Measurements from ENCODE around the gene BEGAIN.

BEGAIN gene

DNA sequence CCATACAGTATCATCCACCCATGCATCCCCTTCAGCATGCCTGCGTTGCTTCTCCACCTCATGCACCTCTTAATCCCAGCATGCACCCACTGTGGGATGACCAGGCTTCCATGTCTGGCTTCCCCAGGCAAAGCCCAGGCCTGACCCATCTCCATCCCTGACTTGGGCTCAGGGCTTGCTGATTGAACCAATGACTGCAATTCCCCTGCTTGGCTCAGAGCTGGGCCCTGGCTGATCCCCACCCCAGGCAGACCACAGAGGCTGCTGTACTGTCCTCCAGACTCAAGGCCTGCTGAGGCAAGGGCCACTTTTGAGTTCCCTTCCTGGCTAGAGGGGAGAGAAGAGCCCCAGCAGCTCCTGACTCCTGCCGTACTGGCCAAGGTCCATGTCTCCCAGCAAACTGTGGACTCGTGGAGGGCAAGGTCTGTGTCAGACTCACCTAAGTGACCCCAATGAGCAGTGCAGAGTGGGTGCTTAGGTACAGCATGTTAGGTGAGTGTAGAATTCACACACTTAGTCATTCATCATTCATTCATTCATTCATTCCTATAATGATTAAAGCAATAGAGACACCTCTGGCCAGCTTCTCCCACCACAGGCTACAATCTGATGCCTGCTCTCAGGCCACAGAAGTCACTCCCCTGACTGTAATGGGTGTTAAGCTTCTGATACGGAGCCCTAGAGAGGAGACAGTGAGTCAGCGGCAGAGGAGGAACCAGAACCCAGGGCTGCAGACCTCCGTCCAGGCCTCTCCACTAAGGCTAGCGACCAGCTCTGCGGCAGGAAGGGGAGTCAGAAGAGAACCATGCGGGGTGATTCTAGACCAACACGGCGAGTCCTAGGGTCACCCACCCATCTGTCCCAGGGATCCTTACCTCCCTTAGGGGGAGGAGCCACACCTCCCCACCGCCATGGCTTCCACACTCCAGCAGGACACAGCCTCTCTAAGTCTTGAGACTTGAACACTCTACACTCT, 2.9 kb downstream of the BEGAIN start:
- H3K4me3 ChIP-seq (ENCODE audit: low read depth, low read length), result no peak overlapping the region
- no peaks in the 10 kb centered on the region for H3K36me3 ChIP-seq (ENCODE audit: control insufficient read depth, insufficient read depth, low read length)
- H3K4me1 ChIP-seq (ENCODE audit: control insufficient read depth, insufficient read depth, low read length), result peaks cover 3% of the 10 kb centered on the region
- H3K9ac ChIP-seq (ENCODE audit: low read depth, low read length), result no peak overlapping the region
- no peaks in the 10 kb centered on the region for H3K9me3 ChIP-seq (ENCODE audit: control insufficient read depth, insufficient read depth, low read length)
- peaks cover 40% of the 10 kb centered on the region for H3K27me3 ChIP-seq (ENCODE audit: control insufficient read depth, insufficient read depth, low read length)

DNA sequence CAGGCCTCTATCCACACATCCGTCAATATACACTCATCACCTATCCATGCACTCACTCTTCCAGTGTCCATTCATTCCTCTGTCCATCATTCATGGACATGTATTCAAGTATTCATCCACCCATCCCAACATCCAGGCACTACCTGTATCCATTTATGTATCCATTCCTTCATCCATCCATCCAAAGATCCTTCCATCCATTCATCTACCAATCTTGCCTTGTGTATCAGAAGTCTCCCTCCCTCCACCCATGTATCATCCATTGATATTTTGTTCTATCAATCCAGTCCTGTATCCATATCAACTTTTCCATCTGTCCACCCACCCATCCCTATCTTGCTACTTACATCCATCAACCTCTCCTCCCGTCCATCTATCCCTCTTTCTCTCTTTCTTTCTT, 4.0 kb downstream of the BEGAIN start:
- Histone ChIP-seq H3K9me3 (ENCODE audit: control insufficient read depth, insufficient read depth, low read length) (no peaks in the 10 kb centered on the region), H3K4me3 (ENCODE audit: low read depth, low read length) (no peak overlapping the region), H3K27me3 (ENCODE audit: control insufficient read depth, insufficient read depth, low read length) (peaks cover 32% of the 10 kb centered on the region), H3K9ac (ENCODE audit: low read depth, low read length) (no peak overlapping the region), H3K4me1 (ENCODE audit: control insufficient read depth, insufficient read depth, low read length) (no peaks in the 10 kb centered on the region), H3K36me3 (ENCODE audit: control insufficient read depth, insufficient read depth, low read length) (no peaks in the 10 kb centered on the region)

DNA sequence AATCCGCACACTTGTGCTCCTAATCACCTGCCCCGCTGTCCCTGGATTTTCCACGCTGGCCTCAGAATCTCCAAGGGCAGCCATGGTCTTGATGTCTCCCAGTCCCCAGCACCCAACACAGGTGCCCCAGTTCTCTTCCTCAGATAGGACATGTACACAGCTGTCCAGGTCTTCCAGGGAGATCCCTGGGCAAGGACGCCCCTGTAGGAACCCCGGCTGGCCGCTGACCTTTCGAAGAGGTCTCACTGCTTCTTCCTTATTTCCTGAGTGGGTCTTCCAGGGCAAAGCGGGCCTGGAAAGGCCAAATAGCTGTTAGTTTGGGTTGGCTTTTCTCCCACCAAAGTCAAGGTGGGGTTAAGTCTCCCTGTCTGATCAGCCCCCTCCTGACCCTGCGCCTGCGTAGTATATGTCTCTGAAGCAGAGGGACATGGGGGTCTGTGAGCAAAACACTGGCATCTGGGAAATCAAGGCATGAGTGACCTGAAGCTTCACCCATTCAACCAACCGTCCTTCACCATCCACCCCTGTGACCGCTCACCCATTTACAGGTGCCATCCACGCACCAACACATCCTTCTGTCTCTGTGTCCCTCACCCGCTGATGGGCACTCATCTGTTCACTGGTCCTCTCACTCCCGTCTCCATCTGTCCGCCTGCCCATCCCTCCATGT, 4.6 kb downstream of the BEGAIN start:
- no peaks in the 10 kb centered on the region for H3K4me1 ChIP-seq (ENCODE audit: control insufficient read depth, insufficient read depth, low read length)
- no peak overlapping the region for H3K4me3 ChIP-seq (ENCODE audit: low read depth, low read length)
- H3K36me3 ChIP-seq (ENCODE audit: control insufficient read depth, insufficient read depth, low read length), result no peaks in the 10 kb centered on the region
- no peaks in the 10 kb centered on the region for H3K9me3 ChIP-seq (ENCODE audit: control insufficient read depth, insufficient read depth, low read length)
- H3K9ac ChIP-seq (ENCODE audit: low read depth, low read length), result no peak overlapping the region
- H3K27me3 ChIP-seq (ENCODE audit: control insufficient read depth, insufficient read depth, low read length), result peaks cover 26% of the 10 kb centered on the region

DNA sequence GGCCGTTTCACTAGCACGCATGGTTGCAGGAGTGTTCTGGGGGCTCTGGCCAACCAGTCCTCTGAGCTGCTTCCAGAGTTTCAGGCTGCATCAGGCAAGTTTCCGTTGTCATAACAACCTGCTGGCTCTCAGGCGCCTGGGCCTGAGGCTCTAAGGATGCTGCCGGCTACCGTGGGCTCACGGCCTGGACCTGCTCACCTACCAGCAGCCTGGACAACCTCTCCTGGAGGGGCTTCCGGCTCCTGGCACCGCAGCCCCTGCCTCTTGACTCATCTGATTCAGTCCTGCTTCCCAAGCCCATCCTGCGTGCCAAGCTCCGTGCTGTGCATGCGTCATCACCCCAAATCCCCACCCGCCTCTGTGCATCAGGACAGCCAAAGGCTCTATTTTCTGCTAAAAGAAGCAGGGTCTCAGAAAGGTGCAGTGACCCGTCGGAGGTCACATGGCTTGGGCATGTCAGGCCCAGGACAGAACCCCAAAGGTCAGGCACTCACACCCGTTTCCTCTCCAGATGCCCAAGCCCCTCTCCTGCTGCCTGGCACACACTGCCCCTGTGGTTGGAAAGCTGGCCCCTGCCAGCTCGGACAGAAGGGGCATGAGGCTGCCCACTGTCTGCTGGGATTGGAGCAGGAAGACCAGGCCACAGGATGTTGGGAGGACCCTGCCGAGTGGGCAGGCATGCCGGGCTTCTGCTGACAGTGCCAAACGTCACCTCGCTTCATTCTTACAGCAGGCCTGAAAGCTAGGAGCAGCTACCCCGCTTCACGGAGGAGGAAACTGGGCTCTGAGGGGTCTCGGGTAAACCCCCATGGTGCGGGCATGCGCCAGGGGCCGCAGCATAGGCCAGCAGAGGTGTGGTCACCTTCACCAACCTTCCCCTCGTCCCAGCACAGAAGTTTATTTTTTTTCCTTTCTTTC, 5.7 kb downstream of the BEGAIN start:
- no peaks in the 10 kb centered on the region for H3K4me1 ChIP-seq (ENCODE audit: control insufficient read depth, insufficient read depth, low read length)
- no peaks in the 10 kb centered on the region for H3K9me3 ChIP-seq (ENCODE audit: control insufficient read depth, insufficient read depth, low read length)
- H3K36me3 ChIP-seq (ENCODE audit: control insufficient read depth, insufficient read depth, low read length), result no peaks in the 10 kb centered on the region
- no peak overlapping the region for H3K9ac ChIP-seq (ENCODE audit: low read depth, low read length)
- peaks cover 23% of the 10 kb centered on the region for H3K27me3 ChIP-seq (ENCODE audit: control insufficient read depth, insufficient read depth, low read length)
- no peak overlapping the region for H3K4me3 ChIP-seq (ENCODE audit: low read depth, low read length)

DNA sequence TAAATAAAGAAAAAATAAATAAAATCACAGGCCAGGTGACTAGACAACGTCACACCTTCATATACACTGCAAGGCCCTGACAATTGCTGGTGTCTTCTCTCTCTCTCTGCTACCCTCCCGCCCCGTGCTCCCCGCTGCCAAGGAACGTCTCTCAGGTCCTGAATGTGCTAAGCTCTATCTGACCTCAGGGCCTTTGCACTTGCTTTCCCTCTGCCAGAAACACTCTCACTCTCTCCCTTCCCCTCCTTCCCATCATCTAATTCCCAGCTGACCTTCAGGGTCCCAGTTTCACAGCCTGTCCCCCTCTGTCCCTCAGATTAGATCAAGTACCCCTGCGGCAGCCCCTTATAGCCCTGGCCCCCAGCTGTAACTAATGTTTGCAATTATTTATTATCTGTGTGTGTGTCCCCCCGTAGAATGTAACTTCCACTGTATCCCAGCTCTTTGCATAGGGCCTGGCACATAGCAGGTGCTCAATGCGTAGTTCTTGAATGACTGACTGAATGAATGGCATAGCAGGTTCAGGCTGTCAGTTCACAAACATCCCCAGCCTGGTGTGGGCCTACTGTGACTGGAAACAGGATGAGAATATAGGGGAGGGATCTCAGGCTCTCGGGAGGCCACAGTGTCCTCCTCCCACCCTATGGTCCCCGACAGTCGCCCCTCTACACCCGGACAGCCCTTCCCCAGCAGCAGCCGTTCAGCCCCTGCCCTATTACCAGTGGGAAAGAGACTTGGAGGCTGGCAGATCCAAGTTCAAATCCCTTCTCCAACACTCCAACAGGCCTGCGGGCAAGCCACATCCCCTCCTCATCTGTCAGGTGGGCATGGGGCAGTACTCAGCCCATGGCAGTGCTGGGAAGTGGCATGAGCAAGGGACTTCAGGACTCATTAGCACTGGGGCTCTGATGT, 6.6 kb downstream of the BEGAIN start:
- Histone ChIP-seq H3K36me3 (ENCODE audit: control insufficient read depth, insufficient read depth, low read length) (no peaks in the 10 kb centered on the region), H3K27me3 (ENCODE audit: control insufficient read depth, insufficient read depth, low read length) (peaks cover 14% of the 10 kb centered on the region), H3K4me3 (ENCODE audit: low read depth, low read length) (no peak overlapping the region)

DNA sequence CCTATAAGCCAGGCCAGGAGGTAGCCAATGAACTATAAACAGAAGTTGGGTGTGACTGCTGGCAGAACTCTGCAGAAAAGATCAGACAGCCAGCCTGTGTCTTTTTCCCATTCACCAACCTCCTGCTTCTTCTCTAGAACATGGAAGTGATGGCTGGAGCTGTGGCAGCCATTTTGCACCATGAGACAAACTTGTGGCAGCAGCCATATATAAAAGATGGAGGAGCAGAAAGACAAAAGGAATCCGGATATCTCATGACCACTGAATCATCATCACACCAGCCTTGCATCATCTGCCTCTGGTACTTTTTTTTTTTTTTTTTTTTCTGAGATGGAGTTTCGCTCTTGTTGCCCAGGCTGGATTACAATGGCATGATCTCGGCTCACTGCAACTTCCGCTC, 8.7 kb downstream of the BEGAIN start:
- Histone ChIP-seq H3K4me1 (ENCODE audit: control insufficient read depth, insufficient read depth, low read length) (no peaks in the 10 kb centered on the region), H3K27me3 (ENCODE audit: control insufficient read depth, insufficient read depth, low read length) (peaks cover 4% of the 10 kb centered on the region), H3K9ac (ENCODE audit: low read depth, low read length) (no peak overlapping the region), H3K9me3 (ENCODE audit: control insufficient read depth, insufficient read depth, low read length) (no peaks in the 10 kb centered on the region), H3K4me3 (ENCODE audit: low read depth, low read length) (no peak overlapping the region), H3K36me3 (ENCODE audit: control insufficient read depth, insufficient read depth, low read length) (no peaks in the 10 kb centered on the region)

More for the DNA sequence above, 6.6 kb downstream of the BEGAIN start:
- H3K9me3 ChIP-seq (ENCODE audit: control insufficient read depth, insufficient read depth, low read length), result no peaks in the 10 kb centered on the region
- no peak overlapping the region for H3K9ac ChIP-seq (ENCODE audit: low read depth, low read length)
- H3K4me1 ChIP-seq (ENCODE audit: control insufficient read depth, insufficient read depth, low read length), result no peaks in the 10 kb centered on the region

DNA sequence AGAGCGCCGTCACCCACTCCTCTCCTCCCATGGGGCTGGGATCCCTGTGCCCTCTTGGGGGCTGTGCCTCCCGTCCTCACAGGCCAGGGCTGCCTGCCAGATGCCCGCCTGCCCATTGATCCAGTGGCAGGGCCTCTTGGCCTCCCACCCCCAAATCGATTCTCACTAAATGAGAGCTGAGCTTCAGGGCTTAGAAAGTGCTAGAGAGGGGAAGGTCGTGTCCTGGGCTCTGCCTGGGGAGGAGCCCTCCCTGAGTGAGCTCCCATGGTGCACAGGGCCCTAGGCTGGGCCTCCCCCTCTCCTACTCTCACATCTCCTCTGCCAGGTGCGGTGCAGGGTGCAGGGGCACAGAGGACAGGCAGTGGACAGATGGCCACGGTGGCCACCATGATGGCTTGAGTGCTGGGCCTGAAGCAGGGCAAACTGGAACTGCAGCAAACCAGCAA, 9.2 kb downstream of the BEGAIN start:
- no peaks in the 10 kb centered on the region for H3K9me3 ChIP-seq (ENCODE audit: control insufficient read depth, insufficient read depth, low read length)
- peaks cover under 1% of the 10 kb centered on the region for H3K27me3 ChIP-seq (ENCODE audit: control insufficient read depth, insufficient read depth, low read length)
- H3K9ac ChIP-seq (ENCODE audit: low read depth, low read length), result no peak overlapping the region
- no peaks in the 10 kb centered on the region for H3K36me3 ChIP-seq (ENCODE audit: control insufficient read depth, insufficient read depth, low read length)
- H3K4me3 ChIP-seq (ENCODE audit: low read depth, low read length), result no peak overlapping the region
- H3K4me1 ChIP-seq (ENCODE audit: control insufficient read depth, insufficient read depth, low read length), result no peaks in the 10 kb centered on the region

DNA sequence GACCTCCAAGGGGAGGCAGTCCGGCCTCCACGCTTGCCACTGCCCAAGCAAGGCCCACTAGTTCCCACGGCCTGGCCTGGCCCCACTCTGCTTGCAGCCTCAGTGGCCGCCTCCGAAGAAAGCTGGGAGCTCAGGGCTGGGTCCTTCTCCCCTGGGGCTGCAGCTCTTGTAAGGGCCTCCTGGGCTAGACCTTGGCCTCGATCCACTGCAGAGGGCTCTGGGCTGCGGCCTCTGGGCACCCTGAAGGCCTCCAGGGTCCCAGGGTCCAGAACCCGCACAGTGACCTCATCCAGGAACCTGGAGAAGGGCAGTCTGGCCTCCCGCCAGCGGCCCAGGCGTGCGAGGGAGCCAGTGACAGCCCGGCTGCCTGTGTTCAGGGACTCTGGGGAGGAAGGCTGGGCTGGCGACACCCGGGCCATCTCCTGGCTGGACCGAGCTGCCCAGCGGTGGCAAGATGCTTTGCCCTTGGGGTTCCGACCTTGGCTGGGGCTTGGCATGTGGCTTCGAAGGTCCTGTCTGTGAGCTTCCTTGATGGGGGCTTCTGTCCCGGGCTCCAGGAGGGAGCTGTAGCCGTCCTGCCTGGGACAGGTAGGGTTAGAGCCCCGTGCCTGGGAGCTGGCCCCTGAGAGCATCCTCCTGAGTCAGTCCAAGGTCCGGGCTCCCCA, 9.8 kb downstream of the BEGAIN start:
- H3K36me3 ChIP-seq (ENCODE audit: control insufficient read depth, insufficient read depth, low read length), result no peaks in the 10 kb centered on the region
- peaks cover 5% of the 10 kb centered on the region for H3K4me1 ChIP-seq (ENCODE audit: control insufficient read depth, insufficient read depth, low read length)

DNA sequence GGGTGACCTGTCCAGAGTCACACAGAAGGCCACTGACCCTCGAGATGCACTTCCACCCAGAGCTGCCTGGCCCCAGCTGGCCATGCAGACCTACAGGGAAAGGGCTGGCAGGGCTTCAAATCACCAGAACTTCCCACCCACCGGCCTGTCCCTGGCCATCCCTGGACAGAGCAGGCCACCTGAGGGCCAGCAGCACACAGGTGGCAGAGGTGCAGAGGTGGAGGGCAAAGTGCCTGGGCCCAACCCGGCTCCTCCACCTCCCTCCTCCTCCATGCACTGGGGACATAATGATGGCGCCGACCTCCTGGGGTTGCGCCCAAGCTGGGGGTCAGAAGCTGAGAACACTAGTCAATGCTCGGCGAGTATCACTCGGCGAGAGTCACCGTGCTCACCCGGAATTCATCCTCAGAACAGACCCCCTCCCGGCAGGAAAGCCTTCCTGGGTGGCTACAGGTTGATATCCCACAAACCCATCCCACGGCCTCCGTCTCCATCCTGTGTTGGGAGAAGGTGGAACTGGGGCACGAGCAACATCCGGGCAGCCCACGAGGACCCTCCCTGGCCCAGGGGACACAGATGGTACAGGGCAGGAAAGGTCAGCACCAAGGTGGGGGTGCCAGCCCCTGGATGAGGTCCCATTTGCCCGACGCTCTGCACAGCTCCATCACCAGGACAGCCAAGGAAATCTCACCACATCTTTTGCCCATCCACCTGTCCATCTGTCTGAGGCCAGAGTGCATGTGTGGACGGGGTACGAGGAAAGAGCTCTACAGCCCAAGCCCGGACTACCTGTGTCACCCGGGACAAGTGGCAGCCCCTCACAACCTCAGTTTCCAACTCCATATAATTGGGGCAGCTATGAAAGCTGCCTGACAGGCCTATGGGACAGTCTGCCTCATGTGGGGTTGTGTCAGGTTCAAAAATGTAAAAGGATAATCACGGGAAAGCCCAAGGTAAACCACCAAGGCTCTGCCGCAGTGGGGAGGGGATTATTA, 10.8 kb downstream of the BEGAIN start:
- H3K4me3 ChIP-seq (ENCODE audit: low read depth, low read length), result no peak overlapping the region
- H3K9ac ChIP-seq (ENCODE audit: low read depth, low read length), result no peak overlapping the region
- peaks cover 5% of the 10 kb centered on the region for H3K4me1 ChIP-seq (ENCODE audit: control insufficient read depth, insufficient read depth, low read length)
- H3K36me3 ChIP-seq (ENCODE audit: control insufficient read depth, insufficient read depth, low read length), result no peaks in the 10 kb centered on the region
- peaks cover 2% of the 10 kb centered on the region for H3K27me3 ChIP-seq (ENCODE audit: control insufficient read depth, insufficient read depth, low read length)
- H3K9me3 ChIP-seq (ENCODE audit: control insufficient read depth, insufficient read depth, low read length), result no peaks in the 10 kb centered on the region

More for the DNA sequence above, 9.8 kb downstream of the BEGAIN start:
- Histone ChIP-seq H3K4me3 (ENCODE audit: low read depth, low read length) (no peak overlapping the region), H3K27me3 (ENCODE audit: control insufficient read depth, insufficient read depth, low read length) (no peaks in the 10 kb centered on the region), H3K9me3 (ENCODE audit: control insufficient read depth, insufficient read depth, low read length) (no peaks in the 10 kb centered on the region), H3K9ac (ENCODE audit: low read depth, low read length) (no peak overlapping the region)

Data from iPS-15b (cell line).